HG02571 (cell line): ENCODE results near the gene SAE1.
"Not testable (repeated sequence)": the region's sequence is repeated elsewhere in the genome, so short reads cannot be mapped to it uniquely, and the experiment has no call there.

Experiments
- ATAC-seq: cut with Tn5 transposase; IDR thresholded peaks from one replicate; pipeline ENCODE4 v1.9.1; 2021; ENCODE audit warnings: mild to moderate bottlenecking, moderate library complexity; ENCODE audit not compliant: unreplicated experiment

The SAE1 gene

DNA sequence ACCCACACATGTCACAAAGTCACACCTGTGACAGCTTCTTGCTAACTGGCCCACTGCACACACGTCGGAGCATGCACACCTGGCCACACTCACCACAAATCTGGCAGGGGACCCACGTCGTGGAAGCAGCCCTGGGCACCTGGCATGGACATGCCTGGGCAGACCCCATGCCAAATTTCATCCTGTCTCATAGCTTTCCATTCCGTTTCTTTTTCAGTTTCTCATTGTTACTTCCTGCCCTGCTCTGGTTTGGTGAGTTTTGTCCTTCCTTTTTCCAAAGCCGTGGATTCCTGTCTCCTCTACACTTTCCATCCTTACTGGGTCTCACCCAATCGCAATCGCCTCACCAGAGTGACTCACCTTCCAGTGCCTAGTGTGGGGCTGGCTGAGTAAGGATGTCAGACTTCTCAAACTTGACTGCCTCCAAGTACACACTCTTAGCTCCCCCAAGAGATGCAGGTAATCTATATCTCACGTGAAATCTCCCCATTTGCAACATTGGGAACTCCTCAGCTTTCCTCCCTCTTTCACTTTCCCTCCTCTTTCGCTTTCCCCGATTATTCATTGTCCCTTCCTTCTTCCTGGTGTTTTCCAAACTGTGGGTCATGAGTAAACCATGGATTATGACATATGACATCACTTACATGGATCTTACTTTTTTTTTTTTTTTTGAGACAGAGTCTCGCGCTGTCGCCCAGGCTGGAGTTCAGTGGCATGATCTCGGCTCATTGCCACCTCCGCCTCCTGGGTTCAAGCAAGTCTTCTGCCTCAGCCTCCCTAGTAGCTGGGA is 102.0 kb downstream of the SAE1 start:
- no peak for ATAC-seq

DNA sequence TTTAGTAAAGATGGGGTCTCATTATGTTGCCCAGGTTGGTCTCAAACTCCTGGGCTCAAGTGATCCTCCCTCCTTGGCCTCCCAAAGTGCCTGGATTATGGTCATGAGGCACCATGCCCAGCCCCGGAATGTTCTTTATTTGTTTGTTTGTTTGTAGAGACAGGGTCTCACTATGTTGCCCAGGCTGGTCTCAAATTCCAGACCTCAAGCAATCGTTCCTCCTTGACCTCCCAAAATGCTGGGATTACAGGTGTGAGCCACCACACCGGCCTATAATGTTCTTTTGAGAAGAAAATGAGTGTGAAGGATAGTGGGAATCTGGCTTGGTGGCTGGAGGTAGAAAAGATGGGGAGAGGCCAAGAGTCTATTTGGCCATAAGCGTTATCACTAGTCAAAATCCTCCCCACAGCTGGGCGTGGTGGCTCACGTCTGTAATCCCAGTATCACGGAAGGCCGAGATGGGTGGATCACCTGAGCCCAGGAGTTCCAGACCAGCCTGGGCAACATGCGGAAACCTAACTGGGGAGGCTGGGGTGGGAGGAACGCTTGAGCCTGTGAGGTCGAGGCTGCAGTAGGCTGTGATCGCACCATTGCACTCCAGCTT is 105.5 kb downstream of the SAE1 start:
- ATAC-seq, result no peak

DNA sequence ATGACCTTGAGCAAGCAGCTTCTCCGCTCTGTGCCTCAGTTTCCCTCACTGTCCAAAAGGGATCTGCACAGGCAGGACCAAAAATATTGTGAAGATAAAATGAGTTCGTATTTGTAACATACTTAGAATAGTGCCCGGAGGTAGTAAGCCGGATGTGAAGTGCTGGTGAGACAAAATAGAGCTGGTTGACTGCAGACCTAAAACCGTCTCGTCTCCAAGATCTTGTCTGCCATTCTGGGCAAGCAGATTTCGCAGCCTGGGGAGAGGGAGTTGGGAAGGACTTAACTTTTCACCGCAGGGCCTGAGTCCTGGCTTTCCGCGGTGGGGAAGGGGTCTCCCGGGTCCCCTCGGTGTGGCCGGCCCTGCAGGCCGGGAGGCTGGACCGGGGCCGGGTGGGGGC is 108.5 kb downstream of the SAE1 start:
- no peak for ATAC-seq

DNA sequence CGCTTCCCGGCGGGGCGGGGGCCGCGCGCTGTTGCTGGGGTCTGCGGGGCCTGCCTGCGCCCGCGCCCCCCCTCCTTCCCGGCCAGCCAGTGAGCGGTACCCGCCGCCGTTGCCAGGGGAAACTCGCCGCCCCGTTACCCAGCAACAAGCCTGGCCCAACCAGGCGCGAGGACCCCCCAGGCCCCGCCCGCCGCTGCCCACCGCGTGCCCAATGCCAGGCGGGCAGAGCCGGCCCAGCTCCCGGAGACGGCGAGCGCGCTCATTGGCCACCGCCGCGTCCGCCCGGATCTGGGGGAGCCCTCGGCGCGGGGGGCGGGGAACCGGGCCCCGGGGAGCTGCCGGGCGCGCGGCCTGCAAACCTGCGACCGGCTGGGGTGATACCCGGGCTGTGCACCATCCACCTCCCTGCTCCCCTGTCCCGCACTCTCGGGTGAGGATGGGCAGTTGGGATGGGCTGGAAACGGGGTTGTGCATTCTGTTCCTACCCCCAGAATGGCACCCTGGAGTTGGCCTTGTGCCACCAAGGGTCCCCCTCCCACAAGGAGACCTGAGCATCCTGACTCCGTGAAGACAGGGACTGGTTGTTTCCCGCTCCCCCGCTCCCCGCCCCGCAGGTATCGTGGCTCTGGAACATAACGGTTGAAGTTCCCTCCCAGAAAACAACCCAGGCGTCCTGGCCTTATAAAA is 109.1 kb downstream of the SAE1 start:
- no peak for ATAC-seq

DNA sequence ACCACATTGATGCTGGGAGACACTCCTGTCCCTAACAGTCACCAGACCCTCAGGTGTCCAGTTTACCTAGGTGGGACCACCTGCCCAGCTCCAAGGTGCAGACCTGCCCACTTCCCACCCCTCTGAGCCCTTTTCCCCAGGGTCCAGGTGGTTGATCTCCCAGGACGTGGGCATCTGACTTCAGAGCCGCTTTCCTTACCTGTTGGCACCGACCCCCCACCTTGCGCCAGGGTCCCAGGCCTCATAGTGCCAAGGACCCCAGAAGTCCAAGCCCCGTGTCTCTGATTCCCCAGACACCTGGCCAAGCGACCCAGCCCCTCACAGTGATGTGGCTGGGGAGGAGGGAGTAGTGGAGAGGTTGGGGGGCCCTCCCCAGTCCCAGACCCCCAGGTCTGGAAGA is 109.9 kb downstream of the SAE1 start:
- ATAC-seq, result no peak

DNA sequence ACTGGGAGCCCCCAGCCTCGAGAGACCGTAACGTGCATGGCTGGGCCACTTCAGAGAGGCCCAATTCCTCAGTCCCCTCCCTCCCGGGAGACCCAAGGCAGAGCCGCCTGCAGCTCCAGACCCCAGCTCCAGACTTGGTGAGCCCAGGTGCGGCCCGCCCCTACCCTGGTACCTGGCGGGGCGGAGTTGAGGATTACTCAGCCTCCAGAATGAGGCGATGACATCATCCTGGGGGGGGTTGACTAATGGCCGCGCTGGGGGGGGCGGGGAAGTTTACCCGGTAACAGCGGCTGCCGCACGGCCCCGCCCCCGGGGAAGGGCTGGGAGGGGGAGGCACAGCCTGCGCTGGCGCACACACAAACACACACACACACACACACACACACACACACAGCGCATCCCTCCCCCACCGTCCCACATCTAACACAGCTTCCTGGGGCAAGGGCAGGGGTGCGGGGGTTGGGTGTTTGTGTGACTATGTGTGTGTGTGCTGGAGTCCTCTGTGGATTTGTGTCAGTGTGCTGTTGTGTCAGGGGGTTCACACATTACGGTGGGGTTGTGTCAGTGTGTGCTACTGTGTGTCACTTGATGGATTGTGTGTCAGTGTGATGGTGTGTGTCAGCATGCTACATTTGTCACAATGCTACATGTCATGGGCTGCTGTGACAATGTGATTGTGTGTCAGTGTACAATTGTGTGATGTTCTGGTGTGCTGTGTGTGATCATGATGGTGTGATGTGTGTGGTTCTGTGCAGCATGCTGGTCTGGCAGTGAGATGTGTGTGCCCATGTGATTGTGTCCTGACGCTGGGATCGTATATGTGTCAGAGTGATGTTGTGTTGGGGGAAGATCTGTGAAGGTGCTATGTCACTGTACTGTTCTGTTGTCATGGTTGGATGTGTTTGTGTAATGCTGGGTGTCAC is 110.6 kb downstream of the SAE1 start:
- ATAC-seq, result no peak

DNA sequence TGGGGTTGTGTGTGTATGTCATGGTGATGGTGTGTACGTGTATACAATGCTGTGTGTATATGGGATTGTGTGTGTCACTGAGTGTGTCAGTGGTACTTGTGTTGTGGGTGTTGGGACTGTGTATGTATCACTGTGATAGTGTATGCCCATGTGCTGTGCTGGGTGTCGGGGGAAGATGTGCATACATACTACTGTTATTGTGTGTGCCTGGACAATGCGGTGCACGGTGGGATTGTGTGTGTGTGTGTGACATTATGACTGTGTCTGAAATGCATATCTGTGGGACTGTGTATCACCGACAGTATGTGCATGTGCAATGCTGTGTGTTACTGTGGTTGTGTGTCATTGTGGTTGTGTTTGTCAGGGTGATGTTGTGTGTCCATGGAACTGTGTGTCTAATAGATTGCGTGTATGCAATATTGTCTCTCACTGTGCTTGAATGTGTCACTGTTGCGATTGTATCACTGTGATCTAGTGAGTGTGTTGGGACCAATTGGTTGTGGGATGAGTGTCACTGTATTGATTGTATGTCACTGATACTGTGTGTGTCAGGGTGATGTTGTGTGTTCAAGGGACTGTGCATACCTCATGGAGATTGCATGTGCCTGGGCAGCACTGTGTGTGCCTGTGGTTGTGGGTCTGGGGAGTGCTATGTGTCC is 111.4 kb downstream of the SAE1 start:
- no peak for ATAC-seq

DNA sequence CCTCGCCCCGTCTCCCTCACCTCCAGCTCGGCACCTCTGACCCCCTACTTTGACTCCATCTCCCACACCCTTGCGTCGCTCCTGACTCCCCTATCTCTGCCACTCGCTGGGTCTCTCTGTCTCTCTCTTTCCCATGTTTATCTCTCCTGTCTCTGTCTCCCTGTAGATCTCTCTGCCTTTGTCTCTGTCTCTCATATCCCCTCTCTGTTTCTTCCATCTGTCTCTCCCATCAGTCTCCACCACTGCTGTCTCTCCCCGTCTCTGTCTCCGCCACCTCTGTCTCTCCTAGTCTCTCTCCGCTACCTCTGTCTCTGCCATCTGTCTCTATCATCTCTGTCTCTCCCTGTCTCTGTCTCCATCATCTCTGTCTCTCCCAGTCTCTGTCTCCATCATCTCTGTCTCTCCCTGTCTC is 112.7 kb downstream of the SAE1 start:
- no peak for ATAC-seq

DNA sequence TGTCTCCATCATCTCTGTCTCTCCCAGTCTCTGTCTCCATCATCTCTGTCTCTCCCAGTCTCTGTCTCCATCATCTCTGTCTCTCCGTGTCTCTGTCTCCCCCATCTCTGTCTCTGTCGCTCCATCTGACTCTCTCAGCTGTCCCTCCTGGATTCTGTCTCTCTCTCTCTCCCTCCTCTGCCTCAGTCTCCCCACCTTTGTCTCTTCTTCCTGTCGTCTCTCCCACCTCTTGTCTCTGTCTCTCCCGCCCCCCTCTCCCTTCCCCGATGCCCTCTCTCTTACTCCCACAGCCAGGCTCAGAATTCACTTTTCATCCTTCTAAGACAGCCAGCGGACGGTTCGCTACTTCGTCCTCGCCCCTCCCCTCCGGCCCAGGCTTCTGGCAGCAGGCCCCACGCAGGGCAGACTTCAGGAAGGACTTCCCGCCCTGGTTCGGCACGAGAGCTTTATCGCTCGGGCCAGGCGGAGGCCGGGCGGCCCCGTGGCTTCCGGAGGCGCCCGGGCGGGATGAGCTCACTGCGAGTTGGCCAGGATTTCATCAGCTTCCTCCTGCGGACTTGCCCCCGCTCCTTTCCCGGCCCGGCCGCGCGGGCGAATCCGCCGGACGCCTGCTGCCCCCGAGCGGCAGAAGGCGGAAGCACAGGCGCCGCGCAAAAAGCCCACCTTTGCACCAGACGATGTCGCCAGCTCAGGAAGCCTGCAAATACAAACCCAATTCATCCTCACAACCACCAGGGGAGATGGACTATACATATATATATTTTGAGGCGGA is 113.3 kb downstream of the SAE1 start:
- ATAC-seq, result peak; percentile 37

DNA sequence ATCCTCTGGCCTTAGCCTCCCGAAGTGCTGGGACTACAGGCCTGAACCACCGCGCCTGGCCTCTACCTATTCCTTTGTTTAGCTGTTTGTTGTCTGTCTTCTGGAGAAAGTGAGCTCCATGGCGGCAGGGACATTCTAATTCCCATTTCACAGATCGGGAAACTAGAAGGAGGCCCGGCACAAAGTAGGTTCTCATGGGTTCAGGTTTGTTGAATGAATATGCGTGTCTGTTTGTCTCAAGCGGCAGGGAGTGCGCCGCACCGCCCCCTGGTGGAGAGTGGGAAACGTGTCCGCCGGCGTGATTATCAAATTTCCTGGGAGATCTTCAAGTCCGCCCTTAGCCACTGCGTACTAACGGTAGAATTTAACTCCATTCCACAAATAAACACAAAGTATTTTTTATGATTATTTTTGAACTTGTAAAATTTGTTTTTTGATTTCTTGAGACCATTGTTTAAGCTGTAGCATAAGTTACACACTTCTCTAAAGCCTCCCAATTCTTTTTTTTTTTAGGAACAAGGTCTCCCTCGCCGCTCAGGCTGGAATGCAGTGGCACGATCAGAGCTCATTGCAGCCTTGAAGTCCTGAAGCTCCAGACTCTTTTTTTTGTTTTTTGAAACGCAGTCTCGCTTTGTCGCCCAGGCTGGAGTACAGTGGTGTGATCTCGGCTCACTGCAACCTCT is 116.8 kb downstream of the SAE1 start:
- no peak for ATAC-seq

DNA sequence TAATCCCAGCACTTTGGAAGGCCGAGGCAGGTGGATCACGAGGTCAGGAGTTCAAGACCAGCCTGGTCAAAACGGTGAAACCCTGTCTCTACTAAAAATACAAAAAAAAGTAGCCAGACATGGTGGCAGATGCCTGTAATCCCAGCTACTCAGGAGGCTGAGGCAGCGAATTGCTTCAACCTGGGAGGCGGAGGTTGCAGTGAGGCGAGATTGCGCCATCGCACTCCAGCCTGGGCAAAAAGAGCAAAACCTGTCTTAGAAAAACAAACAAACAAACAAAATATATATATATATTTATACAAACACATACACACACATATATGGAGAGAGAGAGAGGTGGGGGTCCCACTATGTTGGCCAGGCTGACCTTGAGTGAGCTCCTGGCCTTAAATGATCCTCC is 122.4 kb downstream of the SAE1 start:
- ATAC-seq, result not testable (repeated sequence)

DNA sequence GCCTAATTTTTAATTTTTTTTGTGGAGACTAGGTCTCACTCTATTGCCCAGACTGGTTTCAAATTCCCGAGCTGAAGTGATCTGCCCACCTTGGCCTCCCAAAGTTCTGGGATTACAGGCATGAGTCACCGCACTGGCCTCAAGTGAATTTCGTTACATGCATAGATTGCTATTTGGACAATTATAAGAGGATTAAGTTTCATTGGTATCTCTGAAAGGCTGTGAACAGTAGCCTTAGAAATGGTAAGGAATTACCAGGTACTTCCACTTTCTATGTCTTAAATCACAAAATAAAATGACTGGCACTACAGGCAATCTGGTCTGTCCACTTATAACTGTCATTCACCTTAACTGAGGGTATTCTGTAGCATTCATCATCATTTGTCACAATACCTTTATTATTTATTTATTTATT is 122.8 kb downstream of the SAE1 start:
- no peak for ATAC-seq

DNA sequence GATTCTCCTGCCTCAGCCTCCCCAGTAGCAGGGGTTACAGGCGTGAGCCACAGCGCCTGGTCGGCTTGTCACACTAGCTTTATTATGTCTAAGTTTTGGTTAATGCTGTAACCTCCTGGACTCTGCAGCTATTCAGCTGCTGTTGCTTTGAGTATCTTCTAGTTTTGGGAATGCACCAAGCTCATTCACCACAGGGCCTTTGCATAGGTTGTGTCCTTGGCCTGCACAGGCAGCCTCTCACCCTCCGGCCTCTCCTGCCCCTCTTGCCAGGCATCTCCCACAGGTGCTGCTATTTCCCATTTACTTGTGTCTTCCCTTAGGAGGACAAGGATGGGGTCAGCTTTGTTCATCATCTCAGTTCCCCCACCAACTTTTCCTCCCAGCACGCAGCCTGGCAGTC is 123.3 kb downstream of the SAE1 start:
- ATAC-seq, result no peak

DNA sequence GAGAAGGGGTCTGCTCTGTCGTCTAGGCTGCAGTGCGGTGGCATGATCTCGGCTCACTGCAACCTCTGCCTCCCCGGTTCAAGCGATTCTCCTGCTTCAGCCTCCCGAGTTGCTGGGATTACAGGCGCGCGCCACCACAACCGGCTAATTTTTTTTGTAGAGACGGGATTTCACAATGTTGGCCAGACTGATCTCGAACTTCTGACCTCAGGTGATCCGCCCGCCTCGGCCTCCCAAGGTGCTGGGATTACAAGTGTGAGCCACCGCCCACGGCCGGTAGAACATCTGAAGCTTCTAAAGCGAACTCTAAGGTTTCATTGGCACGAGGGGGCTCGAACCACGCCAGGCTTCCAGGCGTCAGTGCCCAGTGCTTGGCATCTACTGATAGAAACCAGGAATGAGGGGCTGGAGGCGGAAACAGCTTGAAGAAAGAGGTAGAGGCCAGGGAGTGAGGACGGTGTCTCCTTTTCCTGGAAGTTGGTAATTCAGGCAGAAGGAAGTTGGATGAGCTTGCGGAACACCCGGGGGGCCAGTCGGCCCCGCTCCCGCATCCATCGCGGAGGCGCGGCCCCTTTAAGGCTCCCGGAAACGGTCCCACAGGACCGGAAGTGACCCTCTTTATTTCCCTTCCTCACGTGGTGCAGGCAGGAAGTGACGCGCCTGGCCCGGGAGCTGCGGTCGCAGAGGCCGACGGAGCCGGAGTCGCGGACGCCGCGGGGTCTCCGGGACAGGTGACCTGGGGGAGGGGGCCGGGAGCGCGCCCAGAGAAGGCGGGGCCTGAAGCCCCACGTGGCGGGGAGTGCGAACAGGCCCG is 125.5 kb downstream of the SAE1 start, which contains the start of gene CCDC9:
Gene CCDC9 (plus strand): TSS at position 647 of the 814 bp plus-strand sequence. CDS start 1,876 bp downstream, outside the sequence.
- ATAC-seq, result peak; percentile 43

DNA sequence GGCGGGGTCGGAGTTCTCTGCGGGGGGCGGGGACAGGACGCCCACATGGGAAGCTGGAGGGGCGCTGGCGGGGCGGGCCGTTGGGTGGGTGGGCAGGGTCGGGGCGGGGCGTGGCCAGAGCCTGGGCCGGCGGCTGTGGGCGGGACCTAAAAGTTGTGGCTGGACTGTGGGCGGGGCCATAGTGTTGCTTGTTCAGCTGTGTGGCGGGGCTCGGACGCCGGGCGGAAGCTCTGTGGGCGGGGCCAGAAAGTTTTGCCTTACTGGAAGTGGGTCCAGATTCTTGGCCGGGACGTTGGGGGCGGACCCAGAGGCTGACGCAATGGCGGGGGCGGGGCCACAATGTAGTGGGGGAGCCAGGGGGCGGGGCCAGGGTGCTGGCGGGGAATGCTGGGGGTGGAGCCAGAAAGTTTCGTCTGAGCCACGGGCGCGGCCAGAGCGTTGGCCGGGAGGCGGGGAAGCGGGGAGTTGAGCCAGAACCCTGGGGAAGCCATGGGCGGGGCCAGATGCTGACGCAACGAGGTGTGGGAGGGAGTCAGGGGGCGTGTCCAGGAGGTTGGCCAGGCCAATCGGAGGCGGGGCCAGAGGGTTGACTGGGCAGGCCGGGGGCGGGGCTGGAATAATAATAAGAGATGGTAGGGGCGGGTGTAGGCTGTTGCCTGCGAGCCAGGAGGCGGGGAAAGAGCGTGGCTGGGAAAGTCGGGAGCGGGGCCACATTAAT is 126.2 kb downstream of the SAE1 start:
- ATAC-seq, result peak; percentile 68

DNA sequence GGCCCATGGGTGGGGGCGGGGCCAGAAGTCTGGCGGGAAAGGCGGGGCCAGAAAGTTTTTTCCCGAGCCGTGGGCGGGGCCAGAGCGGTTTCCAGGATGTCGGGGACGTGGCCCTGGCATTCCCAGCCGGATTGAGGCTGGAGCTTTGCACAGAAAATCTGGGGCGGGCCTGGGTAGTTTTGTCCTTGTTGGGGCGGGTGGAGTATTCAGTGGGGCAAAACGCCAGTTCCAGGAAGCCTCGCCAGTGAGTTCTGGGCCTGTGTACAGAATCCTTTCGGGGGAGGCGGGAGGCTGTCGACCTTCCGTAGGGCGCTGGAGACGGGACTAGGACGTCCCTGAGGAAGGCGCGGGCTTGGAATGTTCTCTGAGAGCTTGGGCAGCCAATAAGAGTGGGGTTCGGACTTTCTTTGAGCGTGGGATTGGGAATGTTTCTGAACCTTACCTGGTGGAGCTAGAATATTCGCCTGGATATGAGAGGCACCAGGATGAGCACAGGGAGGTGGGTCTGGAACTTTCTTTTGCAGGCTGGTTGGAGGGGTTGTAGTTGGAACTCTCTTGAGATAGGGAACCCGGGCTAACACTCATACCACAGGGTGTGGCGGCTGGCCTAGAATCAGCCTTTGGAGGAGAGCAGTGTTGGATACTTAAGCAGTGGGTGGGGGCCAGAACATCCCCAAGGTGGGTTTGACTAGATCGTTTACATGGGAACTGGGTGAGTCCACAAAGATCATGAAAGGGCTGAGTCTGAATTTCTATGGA is 127.0 kb downstream of the SAE1 start:
- ATAC-seq, result no peak

DNA sequence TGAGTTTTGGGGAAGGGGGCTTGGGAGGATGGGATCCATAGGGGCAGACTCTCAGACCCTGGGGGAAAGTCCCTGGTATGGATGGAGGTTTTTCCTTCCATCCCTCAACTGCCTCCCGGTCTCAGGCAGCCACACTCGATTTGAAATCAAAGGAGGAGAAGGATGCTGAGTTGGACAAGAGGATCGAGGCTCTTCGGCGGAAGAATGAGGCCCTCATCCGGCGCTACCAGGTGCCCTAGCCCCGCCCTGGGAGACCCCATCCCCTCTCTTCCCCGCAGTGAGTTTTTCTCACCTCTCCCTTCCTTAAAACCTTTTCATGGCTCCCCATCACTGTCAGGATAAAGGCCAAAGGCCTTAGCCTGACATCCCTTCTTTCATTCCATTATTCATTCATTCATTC is 127.8 kb downstream of the SAE1 start:
- no peak for ATAC-seq
